Neural cell (in vitro differentiated cells): ENCODE results near the gene TRMT2A. TPM values are rescaled to one million over a fixed set of nuclear protein-coding genes. Genes with fewer than 3 reads are reported as not detected.

Source experiments
- H2AFZ ChIP-seq: fragments of 200-600, 300-800 bp; sonication (generic), shearing (Covaris generic); 2 replicates; pipeline ENCODE4 v1.6.0; 2014; ENCODE audit warnings: low read depth, mild to moderate bottlenecking, antibody characterized with exemption, low read length, moderate library complexity
- H3F3A ChIP-seq: fragments of 200-600 bp; shearing (Covaris generic); 2 replicates; pipeline ENCODE4 v1.6.1; 2016; ENCODE audit warnings: mild to moderate bottlenecking, moderate library complexity, mixed read lengths, antibody characterized with exemption, low read length; ENCODE audit not compliant: insufficient read depth, poor library complexity, severe bottlenecking
- H3K27ac ChIP-seq: fragments of 200-600, 300-800 bp; sonication (generic), shearing (Covaris generic); 2 replicates; pipeline ENCODE4 v1.5.1; 2014; ENCODE audit warnings: mild to moderate bottlenecking, low read length, moderate library complexity
- H3K27me3 ChIP-seq: fragments of 300-800, 200-600 bp; sonication (generic), shearing (Covaris generic); 2 replicates; pipeline ENCODE4 v1.6.0; 2014; ENCODE audit warnings: mild to moderate bottlenecking, low read depth, low read length, moderate library complexity; ENCODE audit not compliant: insufficient read depth
- H3K36me3 ChIP-seq: fragments of 300-800, 200-600 bp; sonication (generic), shearing (Covaris generic); 2 replicates; pipeline ENCODE4 v1.5.1; 2014; ENCODE audit warnings: mild to moderate bottlenecking, antibody characterized with exemption, low read length, moderate library complexity; ENCODE audit not compliant: insufficient read depth
- H3K4me2 ChIP-seq: fragments of 300-800, 200-600 bp; sonication (generic), shearing (Covaris generic); 2 replicates; pipeline ENCODE4 v1.6.0; 2014; ENCODE audit warnings: mild to moderate bottlenecking, low read length
- H3K4me3 ChIP-seq: fragments of 300-800, 200-600 bp; sonication (generic), shearing (Covaris generic); 2 replicates; pipeline ENCODE4 v1.5.1; 2014; ENCODE audit warnings: mild to moderate bottlenecking, low read length, moderate library complexity
- H3K79me2 ChIP-seq: fragments of 200-600 bp; shearing (Covaris generic); replicated peaks from 2 replicates; pipeline ENCODE4 v1.6.0; 2014; ENCODE audit warnings: mild to moderate bottlenecking, low read length, moderate library complexity; ENCODE audit not compliant: insufficient read depth
- H3K9ac ChIP-seq: fragments of 300-800, 200-600 bp; sonication (generic), shearing (Covaris generic); 2 replicates; pipeline ENCODE4 v1.6.1; 2016; ENCODE audit warnings: mild to moderate bottlenecking, low read length, mixed read lengths
- H3K9me2 ChIP-seq: fragments of 200-600 bp; shearing (Covaris generic); 2 replicates; pipeline ENCODE4 v1.6.1; 2016; ENCODE audit warnings: mild to moderate bottlenecking, low read length, mixed read lengths; ENCODE audit not compliant: insufficient read depth
- H3K9me3 ChIP-seq: fragments of 200-600, 300-800 bp; sonication (generic), shearing (Covaris generic); 2 replicates; pipeline ENCODE4 v1.6.1; 2016; ENCODE audit warnings: mild to moderate bottlenecking, mixed run types, low read length, moderate library complexity, mixed read lengths
- H4K20me1 ChIP-seq: fragments of 200-600 bp; shearing (Covaris generic); 2 replicates; pipeline ENCODE4 v1.6.1; 2016; ENCODE audit warnings: mild to moderate bottlenecking, mixed run types; ENCODE audit not compliant: insufficient read depth
- EP300 ChIP-seq: fragments of 450-650 bp; conservative IDR thresholded peaks from 2 replicates; pipeline ENCODE4 v1.6.1; 2014; ENCODE audit warnings: antibody characterized with exemption, mild to moderate bottlenecking, moderate library complexity; ENCODE audit not compliant: poor library complexity, severe bottlenecking
- EZH2 ChIP-seq: fragments of 200-600, 300-800 bp; shearing (Covaris generic), sonication (generic); IDR thresholded peaks from 2 replicates; pipeline ENCODE4 v1.6.1; 2014; ENCODE audit warnings: antibody characterized with exemption, low read length, borderline replicate concordance, mild to moderate bottlenecking; ENCODE audit not compliant: insufficient read depth, poor library complexity, severe bottlenecking
- MXI1 ChIP-seq: fragments of 450-650 bp; conservative IDR thresholded peaks from 2 replicates; pipeline ENCODE4 v1.6.1; 2014; ENCODE audit warnings: antibody characterized with exemption, mild to moderate bottlenecking; ENCODE audit not compliant: poor library complexity, severe bottlenecking
- POLR2AphosphoS5 ChIP-seq: IDR thresholded peaks from 2 replicates; pipeline ENCODE4 v1.6.1; 2012
- RAD21 ChIP-seq: fragments of 450-650 bp; conservative IDR thresholded peaks from 2 replicates; pipeline ENCODE4 v1.6.1; 2014; ENCODE audit warnings: antibody characterized with exemption, mild to moderate bottlenecking, moderate library complexity
- SMC3 ChIP-seq: fragments of 450-650 bp; conservative IDR thresholded peaks from 2 replicates; pipeline ENCODE4 v1.6.1; 2014; ENCODE audit warnings: antibody characterized with exemption, mild to moderate bottlenecking, moderate library complexity; ENCODE audit not compliant: poor library complexity
- TAF1 ChIP-seq: IDR thresholded peaks from 2 replicates; pipeline ENCODE4 v1.6.1; 2012; ENCODE audit warnings: low read depth
- polyA plus RNA-seq: library from polyadenylated mRNA; depleted of rRNA; stranded (reverse); fragments of >200 nt; gene quantifications from 2 replicates; pipeline ENCODE4 v1.2.3, GENCODE V29; 2014
- TF ChIP-seq, protein P1 (sequence below): fragments of 450-650 bp; IDR thresholded peaks from 2 replicates; pipeline ENCODE4 v1.5.1; 2014; ENCODE audit warnings: antibody characterized with exemption, mild to moderate bottlenecking, moderate library complexity; ENCODE audit not compliant: poor library complexity, severe bottlenecking
- TF ChIP-seq, protein P2 (sequence below): IDR thresholded peaks from 2 replicates; pipeline ENCODE4 v1.6.1; 2012; ENCODE audit warnings: borderline replicate concordance

The TRMT2A gene
- polyA plus RNA-seq, 1 donor from 2014 or later: 96.7 TPM

DNA sequence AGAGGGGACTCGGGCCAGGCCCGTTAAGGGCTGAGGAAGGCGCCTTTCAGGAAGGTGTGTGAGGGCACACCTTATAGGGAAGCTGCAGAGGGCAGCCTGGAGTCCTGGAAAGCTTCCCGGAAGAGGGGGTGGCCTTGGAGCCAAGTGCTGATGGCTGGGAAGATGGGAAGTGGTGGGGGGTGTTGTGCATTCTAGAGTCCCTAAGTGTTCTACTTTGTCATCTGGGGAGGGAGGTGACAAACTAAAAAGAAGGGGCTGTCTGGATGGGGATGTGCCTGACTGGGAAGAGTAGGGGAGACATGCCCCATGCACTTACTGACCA, 21.4 kb upstream of the TRMT2A start:
- no peak overlapping the region for H3K9ac ChIP-seq
- H3K9me2 ChIP-seq: no peaks in the 10 kb centered on the region
- H3K4me2 ChIP-seq: no peak overlapping the region
- H3K9me3 ChIP-seq: no peaks in the 10 kb centered on the region
- no peak overlapping the region for H3K27ac ChIP-seq
- no peaks in the 10 kb centered on the region for H3K79me2 ChIP-seq
- no peaks in the 10 kb centered on the region for H4K20me1 ChIP-seq
- no peak overlapping the region for H3K4me3 ChIP-seq
- H2AFZ ChIP-seq: no peak overlapping the region
- TF ChIP-seq SMC3 (no peak), POLR2AphosphoS5 (no peak), EZH2 (no peak), RAD21 (no peak), TAF1 (no peak), MXI1 (no peak), EP300 (no peak)
- TF ChIP-seq, protein P1, sequence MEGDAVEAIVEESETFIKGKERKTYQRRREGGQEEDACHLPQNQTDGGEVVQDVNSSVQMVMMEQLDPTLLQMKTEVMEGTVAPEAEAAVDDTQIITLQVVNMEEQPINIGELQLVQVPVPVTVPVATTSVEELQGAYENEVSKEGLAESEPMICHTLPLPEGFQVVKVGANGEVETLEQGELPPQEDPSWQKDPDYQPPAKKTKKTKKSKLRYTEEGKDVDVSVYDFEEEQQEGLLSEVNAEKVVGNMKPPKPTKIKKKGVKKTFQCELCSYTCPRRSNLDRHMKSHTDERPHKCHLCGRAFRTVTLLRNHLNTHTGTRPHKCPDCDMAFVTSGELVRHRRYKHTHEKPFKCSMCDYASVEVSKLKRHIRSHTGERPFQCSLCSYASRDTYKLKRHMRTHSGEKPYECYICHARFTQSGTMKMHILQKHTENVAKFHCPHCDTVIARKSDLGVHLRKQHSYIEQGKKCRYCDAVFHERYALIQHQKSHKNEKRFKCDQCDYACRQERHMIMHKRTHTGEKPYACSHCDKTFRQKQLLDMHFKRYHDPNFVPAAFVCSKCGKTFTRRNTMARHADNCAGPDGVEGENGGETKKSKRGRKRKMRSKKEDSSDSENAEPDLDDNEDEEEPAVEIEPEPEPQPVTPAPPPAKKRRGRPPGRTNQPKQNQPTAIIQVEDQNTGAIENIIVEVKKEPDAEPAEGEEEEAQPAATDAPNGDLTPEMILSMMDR: no peak
- TF ChIP-seq, protein P2, sequence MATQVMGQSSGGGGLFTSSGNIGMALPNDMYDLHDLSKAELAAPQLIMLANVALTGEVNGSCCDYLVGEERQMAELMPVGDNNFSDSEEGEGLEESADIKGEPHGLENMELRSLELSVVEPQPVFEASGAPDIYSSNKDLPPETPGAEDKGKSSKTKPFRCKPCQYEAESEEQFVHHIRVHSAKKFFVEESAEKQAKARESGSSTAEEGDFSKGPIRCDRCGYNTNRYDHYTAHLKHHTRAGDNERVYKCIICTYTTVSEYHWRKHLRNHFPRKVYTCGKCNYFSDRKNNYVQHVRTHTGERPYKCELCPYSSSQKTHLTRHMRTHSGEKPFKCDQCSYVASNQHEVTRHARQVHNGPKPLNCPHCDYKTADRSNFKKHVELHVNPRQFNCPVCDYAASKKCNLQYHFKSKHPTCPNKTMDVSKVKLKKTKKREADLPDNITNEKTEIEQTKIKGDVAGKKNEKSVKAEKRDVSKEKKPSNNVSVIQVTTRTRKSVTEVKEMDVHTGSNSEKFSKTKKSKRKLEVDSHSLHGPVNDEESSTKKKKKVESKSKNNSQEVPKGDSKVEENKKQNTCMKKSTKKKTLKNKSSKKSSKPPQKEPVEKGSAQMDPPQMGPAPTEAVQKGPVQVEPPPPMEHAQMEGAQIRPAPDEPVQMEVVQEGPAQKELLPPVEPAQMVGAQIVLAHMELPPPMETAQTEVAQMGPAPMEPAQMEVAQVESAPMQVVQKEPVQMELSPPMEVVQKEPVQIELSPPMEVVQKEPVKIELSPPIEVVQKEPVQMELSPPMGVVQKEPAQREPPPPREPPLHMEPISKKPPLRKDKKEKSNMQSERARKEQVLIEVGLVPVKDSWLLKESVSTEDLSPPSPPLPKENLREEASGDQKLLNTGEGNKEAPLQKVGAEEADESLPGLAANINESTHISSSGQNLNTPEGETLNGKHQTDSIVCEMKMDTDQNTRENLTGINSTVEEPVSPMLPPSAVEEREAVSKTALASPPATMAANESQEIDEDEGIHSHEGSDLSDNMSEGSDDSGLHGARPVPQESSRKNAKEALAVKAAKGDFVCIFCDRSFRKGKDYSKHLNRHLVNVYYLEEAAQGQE: no peak
- H3K27me3 ChIP-seq: no peaks in the 10 kb centered on the region
- no peaks in the 10 kb centered on the region for H3K36me3 ChIP-seq
- no peaks in the 10 kb centered on the region for H3F3A ChIP-seq

DNA sequence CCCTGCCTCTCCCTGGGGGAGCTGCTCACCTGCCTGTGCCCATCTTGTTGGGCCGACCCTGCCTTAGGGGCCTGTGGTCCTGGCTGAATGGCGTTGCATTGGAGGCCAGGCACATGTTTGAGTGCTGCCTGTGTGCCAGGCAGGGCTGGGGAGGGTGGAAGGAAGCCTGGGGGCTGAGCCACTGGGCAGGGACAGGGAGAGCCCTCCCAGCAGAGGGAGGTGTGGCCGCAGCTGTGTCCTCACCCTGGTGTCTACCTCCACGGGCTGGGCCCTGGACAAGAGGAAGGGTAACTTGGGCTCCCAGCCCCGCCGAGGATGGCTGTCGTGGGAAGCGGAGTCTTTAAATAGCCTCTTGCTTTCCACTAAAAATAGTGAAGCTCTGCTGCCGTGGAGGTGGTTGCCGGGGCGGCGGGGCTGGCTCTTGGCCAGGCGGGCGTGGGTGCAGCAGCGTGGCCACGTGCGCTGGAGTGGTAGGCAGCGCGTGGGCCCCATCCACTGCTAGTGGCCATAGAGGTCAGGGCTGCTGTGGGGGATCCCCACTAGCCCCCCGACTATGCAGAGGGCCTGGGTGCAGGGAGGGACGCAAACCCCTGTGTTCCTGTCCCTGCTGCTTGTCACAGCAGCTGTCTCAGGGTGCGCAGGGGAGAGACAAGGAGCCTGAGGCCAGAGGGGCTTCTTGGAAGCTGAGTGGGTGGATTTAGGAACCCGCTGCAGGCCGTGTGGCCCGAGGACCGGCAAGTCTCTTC, 20.8 kb upstream of the TRMT2A start:
- Histone ChIP-seq H3K9ac (no peak overlapping the region), H3K4me3 (no peak overlapping the region), H3K27me3 (no peaks in the 10 kb centered on the region), H3K79me2 (no peaks in the 10 kb centered on the region), H4K20me1 (no peaks in the 10 kb centered on the region), H3F3A (no peaks in the 10 kb centered on the region), H3K36me3 (no peaks in the 10 kb centered on the region), H2AFZ (no peak overlapping the region), H3K27ac (no peak overlapping the region), H3K4me2 (no peak overlapping the region), H3K9me2 (no peaks in the 10 kb centered on the region), H3K9me3 (no peaks in the 10 kb centered on the region)
- TF ChIP-seq TAF1 (no peak), MXI1 (no peak), SMC3 (no peak), POLR2AphosphoS5 (no peak), RAD21 (no peak), EP300 (no peak), EZH2 (no peak)
- TF ChIP-seq, protein P1: no peak
- TF ChIP-seq, protein P2: no peak
